ENCODE results near the gene SH3TC2. TPM values are rescaled to one million over a fixed set of nuclear protein-coding genes. Genes with fewer than 3 reads are reported as not detected.

SH3TC2 gene
- total and polyA plus RNA-seq, 2 of the 4 experiments (the other 2 are of a cell fraction): 3.4 to 7.9 TPM

GRCh38 chr5:148956477-148957385 is 106.1 kb downstream of the SH3TC2 start (continued):
- TF ChIP-seq CTCF (conservative IDR thresholded peaks at IDR 0.05; ENCODE audit: low read depth, low read length): no peak

Small RNAs within 50 kb of the gene (microRNA-seq; reads per million reads assigned to microRNA genes)
- gene MIR584 (ENCODE audit: insufficient read depth in 1 of 2, insufficient read length in 1 of 2, unreplicated experiment in 1 of 2) (73.4 to 1,130 reads per million in 2 experiments), gene RNU6-732P (ENCODE audit: insufficient read depth, insufficient read length) (not detected)

Small RNAs within 50 kb of the gene (small RNA-seq; reads per million reads assigned to genes)
- 0.18 to 10.8 (median 5.9) reads per million in 5 experiments for gene MIR584
- gene RNU6-732P: 0 reads per million in 5 experiments

Other genes starting within 250 kb of the SH3TC2 start
- gene ADRB2, start 236.5 kb downstream of the SH3TC2 start, total RNA-seq (2012; rRNA removed): 3.4 and 4.4 TPM in 2 replicates
- 1.6 and 2.7 TPM in 2 replicates for gene ADRB2, start 236.5 kb downstream of the SH3TC2 start, polyA plus RNA-seq (2012; rRNA removed)
- gene ABLIM3, start 78.4 kb upstream of the SH3TC2 start, total RNA-seq (2012; rRNA removed): 33.3 and 34.2 TPM in 2 replicates
- gene ABLIM3, start 78.4 kb upstream of the SH3TC2 start, polyA plus RNA-seq (2012; rRNA removed): 69.9 and 71.1 TPM in 2 replicates
- gene AFAP1L1, start 208.8 kb upstream of the SH3TC2 start, total RNA-seq (2012; rRNA removed): 5.3 and 5.7 TPM in 2 replicates
- gene AFAP1L1, start 208.8 kb upstream of the SH3TC2 start, polyA plus RNA-seq (2012; rRNA removed): 2.9 and 3.3 TPM in 2 replicates

Data from IMR-90 (cell line).